Neutrophil (primary cell): ENCODE measurements around the gene ZNF541.

Experiments used
- H3K27ac ChIP-seq: fragments of 200-600 bp; sonication (generic); 2 replicates; pipeline ENCODE4 v1.5.1; 2016; ENCODE audit warnings: mild to moderate bottlenecking, moderate library complexity
- H3K27me3 ChIP-seq: fragments of 200-600 bp; sonication (generic); 2 replicates; pipeline ENCODE4 v1.6.0; 2016; ENCODE audit warnings: mild to moderate bottlenecking
- H3K36me3 ChIP-seq: fragments of 200-600 bp; sonication (generic); 2 replicates; pipeline ENCODE4 v1.5.1; 2017
- H3K4me1 ChIP-seq, 2 experiments: fragments of 200-600 bp in 1 of 2; sonication (generic) in 1 of 2; 1 replicate in 1 of 2; 2 replicates in 1 of 2; pipeline versions ENCODE4 v1.5.1 to v1.6.1; 2013 to 2016; ENCODE audit warnings: low read depth in 1 of 2, low read length in 1 of 2, mild to moderate bottlenecking in 1 of 2, moderate library complexity in 1 of 2; ENCODE audit not compliant: control insufficient read depth in 1 of 2, insufficient read depth in 1 of 2
- H3K4me3 ChIP-seq, 2 experiments: fragments of 200-600 bp in 1 of 2; sonication (generic) in 1 of 2; 1 replicate in 1 of 2; 2 replicates in 1 of 2; pipeline ENCODE4 v1.5.1; 2013 to 2016; ENCODE audit warnings: low read depth in 1 of 2, low read length in 1 of 2, mild to moderate bottlenecking in 1 of 2, moderate library complexity in 1 of 2
- H3K9me3 ChIP-seq: fragments of 200-600 bp; sonication (generic); 2 replicates; pipeline ENCODE4 v1.5.1; 2016
- TF ChIP-seq, protein P1 (sequence below): fragments of 200-600 bp; sonication (generic); IDR thresholded peaks from 2 replicates; pipeline ENCODE4 v1.5.1; 2016; ENCODE audit warnings: antibody characterized with exemption

The ZNF541 gene

DNA sequence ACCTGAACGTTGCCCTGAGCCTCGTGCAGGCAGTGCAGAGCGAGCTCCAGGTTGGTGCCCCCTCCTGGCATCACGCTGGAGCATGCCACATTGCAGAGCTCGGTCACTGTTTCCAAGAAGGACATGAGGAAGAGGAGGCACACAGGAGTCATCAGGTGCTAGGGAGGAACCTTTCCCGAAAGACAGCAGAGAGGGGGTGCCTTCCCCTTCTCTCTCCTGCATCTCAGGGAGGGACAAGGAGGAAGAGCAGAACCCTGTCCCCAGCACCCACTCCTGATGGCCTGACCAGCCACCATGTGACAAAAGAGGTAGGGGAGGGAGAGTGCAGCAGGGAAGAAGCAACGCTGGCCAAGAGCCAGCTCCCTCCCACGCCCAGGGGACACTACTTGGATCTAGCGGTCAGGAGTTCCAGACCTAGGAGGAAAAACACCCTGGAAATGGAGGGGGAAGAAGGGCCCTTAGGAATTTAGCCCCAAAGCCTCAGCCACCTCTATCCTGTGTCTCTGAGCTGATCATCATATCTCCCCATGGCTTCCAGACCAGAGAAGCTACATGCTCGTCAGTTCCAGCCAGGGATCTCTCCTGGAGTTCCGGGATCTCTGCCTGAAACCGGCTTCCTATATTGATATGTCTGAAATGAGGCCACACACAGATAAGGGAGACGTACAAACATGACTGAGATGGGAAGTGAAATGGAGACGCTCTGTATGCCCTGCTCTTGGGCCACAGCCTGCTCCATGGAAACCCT lies 41.1 kb downstream of the ZNF541 start:
- Histone ChIP-seq H3K36me3 (no peaks in the 10 kb centered on the region), H3K9me3 (no peaks in the 10 kb centered on the region), H3K27me3 (peaks cover 20% of the 10 kb centered on the region), H3K27ac (no peak overlapping the region), H3K4me1 (no peaks in the 10 kb centered on the region), H3K4me3 (no peak overlapping the region)
- TF ChIP-seq, protein P1, sequence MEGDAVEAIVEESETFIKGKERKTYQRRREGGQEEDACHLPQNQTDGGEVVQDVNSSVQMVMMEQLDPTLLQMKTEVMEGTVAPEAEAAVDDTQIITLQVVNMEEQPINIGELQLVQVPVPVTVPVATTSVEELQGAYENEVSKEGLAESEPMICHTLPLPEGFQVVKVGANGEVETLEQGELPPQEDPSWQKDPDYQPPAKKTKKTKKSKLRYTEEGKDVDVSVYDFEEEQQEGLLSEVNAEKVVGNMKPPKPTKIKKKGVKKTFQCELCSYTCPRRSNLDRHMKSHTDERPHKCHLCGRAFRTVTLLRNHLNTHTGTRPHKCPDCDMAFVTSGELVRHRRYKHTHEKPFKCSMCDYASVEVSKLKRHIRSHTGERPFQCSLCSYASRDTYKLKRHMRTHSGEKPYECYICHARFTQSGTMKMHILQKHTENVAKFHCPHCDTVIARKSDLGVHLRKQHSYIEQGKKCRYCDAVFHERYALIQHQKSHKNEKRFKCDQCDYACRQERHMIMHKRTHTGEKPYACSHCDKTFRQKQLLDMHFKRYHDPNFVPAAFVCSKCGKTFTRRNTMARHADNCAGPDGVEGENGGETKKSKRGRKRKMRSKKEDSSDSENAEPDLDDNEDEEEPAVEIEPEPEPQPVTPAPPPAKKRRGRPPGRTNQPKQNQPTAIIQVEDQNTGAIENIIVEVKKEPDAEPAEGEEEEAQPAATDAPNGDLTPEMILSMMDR, result no peak

DNA sequence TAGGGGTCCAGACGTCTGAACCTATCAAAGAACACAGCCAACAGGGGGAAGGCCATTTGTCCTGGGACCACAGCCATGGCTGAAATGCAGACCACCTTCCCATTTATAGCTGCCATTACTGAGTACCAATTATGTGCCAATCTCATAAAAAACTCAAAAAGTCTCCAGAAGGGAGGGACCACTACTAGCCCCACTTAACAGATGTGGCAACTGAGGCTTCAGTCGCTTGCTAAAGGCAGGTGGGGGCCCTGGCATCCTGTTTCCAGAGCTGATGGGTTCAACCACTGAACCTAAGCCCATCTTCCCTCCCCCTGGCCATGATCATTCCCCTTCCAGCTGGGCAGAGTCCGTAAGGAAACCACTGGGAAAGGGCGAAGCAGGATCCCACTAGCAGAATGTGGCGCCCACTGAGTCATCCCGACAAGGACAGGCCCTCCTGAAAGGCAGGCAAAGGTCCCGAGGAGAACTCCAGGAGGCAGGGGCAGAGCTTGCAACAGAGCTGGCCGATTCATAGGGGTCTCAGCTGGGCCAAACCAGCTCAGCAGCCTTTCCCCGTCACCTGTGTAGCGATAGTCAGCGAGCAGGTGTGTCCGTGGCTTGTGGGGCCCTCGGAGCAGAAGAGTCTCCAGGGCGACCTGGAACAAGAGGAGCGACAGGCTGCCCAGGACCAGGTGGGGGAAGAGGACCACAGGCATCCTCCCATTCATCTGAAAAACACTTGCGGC lies 43.8 kb downstream of the ZNF541 start:
- Histone ChIP-seq H3K27ac (no peak overlapping the region), H3K4me3 (no peak overlapping the region), H3K4me1 (no peaks in the 10 kb centered on the region), H3K27me3 (peaks cover 29% of the 10 kb centered on the region), H3K36me3 (no peaks in the 10 kb centered on the region), H3K9me3 (no peaks in the 10 kb centered on the region)
- TF ChIP-seq, protein P1, result no peak

DNA sequence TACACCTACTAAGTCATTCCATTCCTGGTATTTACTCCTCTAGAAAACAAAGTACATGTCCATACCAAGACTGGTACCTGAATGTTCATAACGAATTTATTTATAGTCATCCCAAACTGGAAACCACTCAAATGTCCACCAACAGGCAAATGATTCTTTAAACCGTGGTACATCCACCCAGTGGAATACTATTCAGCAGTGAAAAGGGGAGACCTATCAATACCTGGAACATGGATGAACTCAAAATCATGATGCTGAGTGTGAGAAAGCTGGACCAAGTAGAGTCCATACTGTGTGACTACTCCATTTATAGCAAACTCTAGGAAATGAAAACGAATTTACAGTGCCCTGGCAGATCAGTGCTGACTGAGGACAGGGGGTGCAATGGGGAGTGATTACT lies 46.1 kb downstream of the ZNF541 start:
- TF ChIP-seq, protein P1, result no peak
- Histone ChIP-seq H3K27me3 (peaks cover 45% of the 10 kb centered on the region), H3K9me3 (no peaks in the 10 kb centered on the region), H3K36me3 (no peaks in the 10 kb centered on the region), H3K27ac (no peak overlapping the region), H3K4me1 (peaks cover 0 to 2% of the 10 kb centered on the region in 2 experiments), H3K4me3 (no peak overlapping the region)

DNA sequence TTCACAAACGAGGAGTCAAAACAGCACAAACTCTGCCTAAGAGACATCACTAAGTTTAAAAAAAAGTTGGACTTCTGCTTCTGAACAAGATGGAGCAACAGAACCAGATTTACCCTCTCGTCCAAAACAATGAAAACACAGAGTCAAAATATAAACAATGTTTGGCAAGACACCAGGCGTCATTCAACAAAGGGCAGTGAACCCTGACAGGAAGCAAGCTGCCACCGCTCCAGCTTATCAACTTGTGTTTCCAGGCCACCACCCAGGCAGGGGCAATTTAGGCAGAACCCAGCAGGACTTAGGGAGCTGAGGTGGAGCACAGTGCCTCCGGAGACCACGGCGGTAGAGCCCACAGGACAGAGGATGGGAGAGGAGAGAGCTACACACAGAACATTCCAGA lies 49.5 kb downstream of the ZNF541 start:
- H3K4me1 ChIP-seq, result peaks cover 0 to 3% of the 10 kb centered on the region in 2 experiments
- H3K27me3 ChIP-seq, result peaks cover 66% of the 10 kb centered on the region
- H3K4me3 ChIP-seq, result no peak overlapping the region
- H3K36me3 ChIP-seq, result no peaks in the 10 kb centered on the region
- H3K27ac ChIP-seq, result no peak overlapping the region
- TF ChIP-seq, protein P1, result no peak
- H3K9me3 ChIP-seq, result no peaks in the 10 kb centered on the region
